H1 (cell line): ENCODE measurements around the gene IFIT5. TPM values are rescaled to one million over a fixed set of nuclear protein-coding genes. Genes with fewer than 3 reads are reported as not detected.

Experiments used
- KDM4A ChIP-seq: IDR thresholded peaks from one replicate; pipeline ENCODE4 v1.7.1; 2012; ENCODE audit warnings: low read depth, mild to moderate bottlenecking, moderate library complexity, low read length, inconsistent platforms; ENCODE audit not compliant: severe bottlenecking
- SAP30 ChIP-seq: fragments of 300-600 bp; sonication (generic); IDR thresholded peaks from 2 replicates; pipeline ENCODE4 v1.7.1; 2012; ENCODE audit warnings: low read length, moderate library complexity, mild to moderate bottlenecking, inconsistent platforms; ENCODE audit not compliant: insufficient read depth, insufficient replicate concordance
- TBP ChIP-seq: IDR thresholded peaks from 2 replicates; pipeline ENCODE4 v1.6.1; 2011; ENCODE audit warnings: low read depth, low read length, improper control_type of control experiment
- TEAD4 ChIP-seq: IDR thresholded peaks from 2 replicates; pipeline ENCODE4 v1.6.1; 2012; ENCODE audit warnings: low read depth, low read length, inconsistent platforms, mixed read lengths
- YY1 ChIP-seq: IDR thresholded peaks from 2 replicates; pipeline ENCODE4 v1.6.1; 2011; ENCODE audit warnings: low read depth, mild to moderate bottlenecking, low read length
- polyA plus RNA-seq, 7 experiments: library from polyadenylated mRNA; depleted of rRNA in 3 of 7; stranded (reverse) in 5 of 7; unstranded in 2 of 7; fragments of >200 nt in 5 of 7; fragments of 200-250 nt in 2 of 7; gene quantifications; 1 replicate in 5 of 7; 2 replicates in 1 of 7; 4 replicates in 1 of 7; pipeline versions ENCODE4 v1.2.1 to v1.2.3, GENCODE V29; 2011 to 2013; ENCODE audit warnings: missing spikeins in 2 of 7, mixed read lengths in 2 of 7
- total RNA-seq: library from RNA; stranded (reverse); fragmentation: NEBNext Ultra II Directional; extraction: Animal tissue kit (Norgen Biotek cat#: 25700); gene quantifications from 2 replicates; pipeline ENCODE4 v1.2.1, GENCODE V29; 2021
- TF ChIP-seq, protein P1 (sequence below), 3 experiments: IDR thresholded peaks; 1 replicate in 2 of 3; 2 replicates in 1 of 3; pipeline versions ENCODE4 v1.5.1 to v1.6.1; 2011; ENCODE audit warnings: low read length in 3 of 3, mild to moderate bottlenecking in 3 of 3, inconsistent platforms in 2 of 3, low read depth in 1 of 3, moderate library complexity in 1 of 3; ENCODE audit not compliant: insufficient read depth in 1 of 3; ENCODE audit errors: control extremely low read depth in 1 of 3

The IFIT5 gene
- total and polyA plus RNA-seq, 2 of the 8 experiments (the other 6 are each of a cell fraction or from before 2014, with no cell fraction given): 0.94 to 2.6 TPM

DNA sequence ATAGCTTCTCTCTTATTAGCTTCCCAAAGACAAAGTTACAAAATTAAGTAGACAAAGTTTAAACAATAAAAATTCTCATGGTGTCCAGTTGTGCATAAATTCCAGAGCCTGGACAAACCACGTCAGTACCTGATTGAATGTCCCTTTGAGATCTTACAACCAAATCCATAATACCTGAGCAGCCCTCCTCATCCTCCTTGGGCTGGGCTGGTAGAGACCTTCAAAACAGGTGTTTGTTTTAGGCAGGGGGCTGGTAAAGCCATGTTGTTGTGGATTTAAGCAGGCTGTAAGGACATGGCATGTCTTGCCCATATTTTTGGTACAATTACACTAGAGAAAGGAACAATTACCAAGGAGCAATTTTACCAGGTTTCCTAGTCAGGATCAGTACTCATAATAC is 2.1 kb downstream of the IFIT5 start (continued):
- no peak for TF ChIP-seq SAP30
- TF ChIP-seq YY1: no peak
- TF ChIP-seq KDM4A: no peak
- TF ChIP-seq TEAD4: no peak
- TF ChIP-seq, protein P1, sequence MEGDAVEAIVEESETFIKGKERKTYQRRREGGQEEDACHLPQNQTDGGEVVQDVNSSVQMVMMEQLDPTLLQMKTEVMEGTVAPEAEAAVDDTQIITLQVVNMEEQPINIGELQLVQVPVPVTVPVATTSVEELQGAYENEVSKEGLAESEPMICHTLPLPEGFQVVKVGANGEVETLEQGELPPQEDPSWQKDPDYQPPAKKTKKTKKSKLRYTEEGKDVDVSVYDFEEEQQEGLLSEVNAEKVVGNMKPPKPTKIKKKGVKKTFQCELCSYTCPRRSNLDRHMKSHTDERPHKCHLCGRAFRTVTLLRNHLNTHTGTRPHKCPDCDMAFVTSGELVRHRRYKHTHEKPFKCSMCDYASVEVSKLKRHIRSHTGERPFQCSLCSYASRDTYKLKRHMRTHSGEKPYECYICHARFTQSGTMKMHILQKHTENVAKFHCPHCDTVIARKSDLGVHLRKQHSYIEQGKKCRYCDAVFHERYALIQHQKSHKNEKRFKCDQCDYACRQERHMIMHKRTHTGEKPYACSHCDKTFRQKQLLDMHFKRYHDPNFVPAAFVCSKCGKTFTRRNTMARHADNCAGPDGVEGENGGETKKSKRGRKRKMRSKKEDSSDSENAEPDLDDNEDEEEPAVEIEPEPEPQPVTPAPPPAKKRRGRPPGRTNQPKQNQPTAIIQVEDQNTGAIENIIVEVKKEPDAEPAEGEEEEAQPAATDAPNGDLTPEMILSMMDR (IDR thresholded peaks at IDR 0.05; ENCODE audit: control extremely low read depth in 1 of 3, insufficient read depth in 1 of 3, low read depth in 1 of 3, low read length in 3 of 3): no peak
- TF ChIP-seq TBP: no peak
